GM19463 (cell line): ENCODE results near the gene SBK1.
"Not testable (repeated sequence)": the region's sequence is repeated elsewhere in the genome, so short reads cannot be mapped to it uniquely, and the experiment has no call there.

ENCODE experiments used
- ATAC-seq: cut with Tn5 transposase; IDR thresholded peaks from one replicate; pipeline ENCODE4 v1.9.1; 2021; ENCODE audit warnings: mild to moderate bottlenecking, moderate library complexity; ENCODE audit not compliant: unreplicated experiment

The SBK1 gene

DNA sequence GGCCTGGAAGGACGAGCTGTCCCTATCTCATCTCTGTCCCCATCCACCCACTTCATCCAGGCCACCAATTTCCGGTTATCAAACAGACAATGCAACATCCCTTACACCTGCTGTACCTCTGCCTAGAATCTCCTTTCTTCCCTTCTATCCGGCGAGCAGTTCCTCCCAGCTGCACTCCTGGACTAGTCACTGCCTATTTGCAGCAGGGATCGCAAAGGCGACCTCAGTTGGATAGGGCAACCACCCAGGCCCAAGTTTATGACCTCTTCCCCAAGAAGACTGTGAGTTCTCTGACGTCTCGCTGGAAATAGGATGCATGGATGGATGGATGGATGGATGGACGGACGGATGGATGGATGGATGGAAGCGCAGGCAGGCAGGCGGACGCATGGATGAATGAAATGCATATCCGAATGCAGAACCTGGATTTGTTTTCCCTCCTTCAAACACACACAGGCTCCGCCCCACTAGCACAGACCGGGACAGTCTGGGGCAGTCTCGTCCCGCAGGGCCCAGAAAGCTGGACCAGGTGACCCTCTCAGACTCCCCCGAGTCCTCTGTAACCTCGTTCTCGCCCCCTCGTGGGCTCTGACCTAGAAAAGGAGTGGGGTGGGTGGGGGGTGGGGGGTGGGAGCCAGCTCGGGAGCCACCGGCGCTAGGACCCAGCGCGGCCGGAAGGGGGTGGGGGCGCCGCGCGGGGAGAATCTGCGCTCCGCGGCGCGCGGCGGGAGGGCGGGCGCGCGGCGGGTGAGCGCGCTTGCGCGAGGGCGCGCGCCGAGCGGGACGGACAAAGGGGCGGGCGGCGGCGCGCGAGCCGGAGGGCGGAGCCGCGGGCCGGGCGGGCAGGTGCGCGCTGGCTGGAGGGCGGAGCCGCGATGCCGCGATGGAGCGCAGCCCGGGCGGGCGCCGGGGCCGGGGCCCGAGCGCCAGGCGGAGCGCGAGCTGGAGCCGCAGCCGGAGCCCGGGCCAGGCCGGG lies at the start of gene SBK1:
Gene SBK1 (plus strand): TSS at position 875 of the 976 bp plus-strand sequence. CDS start 24,867 bp downstream, outside the sequence.
- ATAC-seq = peak; percentile 80

DNA sequence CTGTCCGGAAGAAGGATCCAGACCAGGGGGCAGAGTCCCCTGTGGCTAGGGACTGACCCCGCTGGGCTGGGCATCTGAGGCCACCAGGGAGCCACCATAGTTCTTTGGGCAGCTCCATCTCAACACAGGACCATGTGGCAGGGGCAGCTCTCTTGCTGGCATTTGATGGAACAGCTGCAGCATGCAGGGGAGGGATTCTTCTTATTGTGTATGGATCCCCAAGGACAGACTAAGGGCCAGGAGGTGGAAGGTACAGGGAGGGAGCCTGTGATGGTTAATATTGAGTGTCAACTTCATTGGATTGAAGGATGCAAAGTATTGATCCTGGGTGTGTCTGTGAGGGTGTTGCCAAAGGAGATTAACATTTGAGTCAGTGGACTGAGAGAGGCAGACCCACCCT lies 42.8 kb upstream of the SBK1 start:
- ATAC-seq = not testable (repeated sequence)

DNA sequence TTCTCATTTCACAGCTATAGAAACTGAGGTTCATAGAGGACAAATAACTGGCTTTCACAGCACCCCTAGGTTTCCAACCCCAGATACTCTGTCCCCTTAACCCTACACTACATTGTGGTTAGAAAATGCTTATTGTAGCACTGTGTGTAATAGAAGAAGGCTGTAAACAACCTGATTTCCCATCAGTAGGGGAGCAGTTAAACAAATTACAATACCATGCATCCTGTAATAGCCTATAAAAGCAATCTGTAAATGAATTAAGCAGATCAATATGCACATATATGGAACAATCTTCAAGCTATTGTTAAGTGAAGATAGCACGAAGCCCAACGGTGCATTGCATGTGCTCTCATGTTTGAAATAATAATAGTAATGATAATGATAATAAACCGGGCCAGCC lies 41.3 kb upstream of the SBK1 start:
- ATAC-seq = no peak

DNA sequence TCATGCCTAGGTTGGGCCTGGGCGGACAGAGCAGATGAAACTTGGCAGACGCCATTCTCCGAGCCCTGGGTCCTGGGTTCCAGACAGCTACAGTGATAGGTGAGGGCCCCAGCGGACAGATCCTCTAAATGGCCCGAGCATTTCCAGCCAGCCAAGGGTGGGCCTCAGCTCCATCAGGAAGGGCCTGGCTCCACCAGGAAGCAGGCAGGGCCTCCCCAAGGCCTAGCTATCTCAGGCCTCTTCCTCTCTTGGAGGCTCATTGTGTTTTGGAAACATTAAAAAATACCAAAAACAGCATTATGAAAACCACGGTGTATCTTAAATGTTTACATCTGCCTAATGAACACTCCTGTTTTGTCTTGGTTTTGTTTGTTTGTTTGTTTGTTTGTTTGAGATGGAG lies 38.2 kb upstream of the SBK1 start:
- no peak for ATAC-seq

DNA sequence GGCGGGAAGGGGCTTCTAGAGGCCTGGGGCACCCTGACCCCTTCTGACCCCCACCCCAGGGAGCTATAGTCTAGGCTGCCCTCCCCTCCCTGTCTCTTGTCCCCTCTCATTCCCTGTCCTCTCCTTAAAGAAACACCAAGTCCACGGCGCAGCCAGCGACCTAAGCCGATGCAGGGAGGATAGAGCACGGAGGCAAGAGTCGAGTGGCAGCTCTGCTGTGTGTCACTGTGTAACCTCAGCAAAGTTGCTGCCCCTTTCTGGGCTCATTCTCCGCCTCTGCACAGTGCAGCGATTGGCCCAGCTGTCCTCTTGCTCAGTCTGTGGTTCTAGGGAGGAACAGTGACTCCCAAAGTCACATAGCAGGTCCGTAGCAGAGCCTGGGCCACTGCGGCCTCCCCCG lies 36.5 kb upstream of the SBK1 start:
- ATAC-seq = no peak

DNA sequence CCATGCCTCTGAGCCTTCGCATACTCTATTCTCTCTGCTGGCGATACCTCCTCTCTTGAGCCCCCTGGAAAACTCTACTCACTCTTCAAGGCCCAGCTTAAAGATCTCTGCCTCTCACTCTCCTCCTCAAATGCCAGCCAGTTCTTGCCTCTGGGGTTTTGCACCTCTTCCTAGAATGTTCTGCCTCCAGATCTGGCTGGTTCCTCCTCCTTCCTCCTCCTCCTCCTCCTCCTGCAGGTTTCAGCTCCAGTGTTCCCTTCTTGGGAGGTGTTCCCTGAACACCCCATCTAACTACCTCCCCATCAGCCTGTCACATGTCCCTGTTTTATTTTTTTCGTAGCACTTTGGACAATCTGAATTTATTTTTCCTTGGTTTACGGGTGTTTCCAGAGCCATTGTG lies 35.1 kb upstream of the SBK1 start:
- ATAC-seq = no peak

DNA sequence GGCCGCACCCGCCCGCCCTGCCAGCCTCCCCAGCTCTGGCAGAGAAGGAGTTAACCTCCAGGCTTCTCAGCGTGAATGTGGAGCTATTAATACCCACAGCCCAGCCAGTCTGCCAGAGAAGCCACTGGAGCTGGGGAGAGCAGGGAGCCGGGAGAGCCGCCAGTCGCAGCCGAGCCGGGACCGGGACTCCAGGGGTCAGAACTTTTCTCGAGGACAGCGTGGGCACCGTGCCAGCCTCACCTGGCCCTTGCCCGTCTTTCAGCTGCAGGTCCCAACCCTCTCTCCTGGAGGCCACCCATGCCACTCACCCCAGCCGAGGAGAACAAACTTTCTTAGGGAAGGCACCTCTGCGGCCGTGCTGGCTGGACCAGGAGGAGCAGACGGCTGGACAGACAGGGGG lies 33.8 kb upstream of the SBK1 start:
- ATAC-seq = no peak

DNA sequence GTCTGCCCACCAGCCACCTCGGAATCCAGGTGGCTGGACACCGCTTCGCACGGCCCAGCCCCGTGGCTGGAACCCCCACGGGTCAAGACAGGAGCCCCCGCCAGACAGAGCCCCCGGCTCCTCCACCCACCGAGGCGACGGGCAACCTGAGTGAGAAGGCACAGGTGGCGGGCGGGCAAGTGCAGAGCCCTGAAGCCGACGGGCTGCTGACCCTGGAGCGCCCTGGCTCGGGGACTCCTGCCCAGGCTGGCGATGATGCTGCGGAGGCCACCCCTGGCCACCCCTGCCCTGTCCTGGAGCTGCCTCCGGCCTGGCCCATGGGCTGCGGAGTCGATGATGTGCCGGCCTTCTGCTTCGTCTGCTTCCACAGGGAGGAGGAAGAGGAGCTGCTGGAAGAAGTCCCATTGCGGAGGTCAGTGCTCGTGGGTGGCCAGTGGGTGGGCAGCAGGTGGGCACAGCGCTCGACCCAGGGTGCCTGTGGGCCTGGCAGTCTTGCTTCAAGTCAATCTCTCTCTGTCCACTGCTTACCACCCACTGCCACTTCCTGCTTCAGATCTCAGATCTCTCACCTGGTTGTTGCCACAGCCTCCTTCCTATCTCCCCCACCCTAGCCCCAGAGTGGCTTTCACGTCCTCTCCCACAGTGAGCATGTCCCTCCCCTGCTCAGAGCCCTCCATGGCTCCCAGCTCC lies 33.1 kb upstream of the SBK1 start:
- no peak for ATAC-seq

DNA sequence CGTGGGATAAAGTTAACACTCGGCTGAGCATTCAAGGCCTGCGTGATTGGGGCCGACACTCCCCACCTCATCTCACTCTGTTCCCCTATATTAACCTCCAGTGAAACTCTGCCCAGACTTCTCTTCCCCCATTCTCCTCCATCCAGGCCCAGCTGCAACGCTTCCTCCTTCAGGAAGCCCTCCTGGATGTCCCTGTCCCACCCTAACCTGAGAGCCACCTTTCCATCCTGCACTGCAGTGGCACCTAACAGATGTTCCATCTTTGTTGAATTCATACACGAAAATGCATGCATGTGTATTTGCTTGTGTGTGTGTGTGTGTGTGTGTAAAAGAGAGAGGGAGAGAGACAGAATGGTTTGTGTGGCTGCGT lies 32.6 kb upstream of the SBK1 start:
- ATAC-seq = no peak

DNA sequence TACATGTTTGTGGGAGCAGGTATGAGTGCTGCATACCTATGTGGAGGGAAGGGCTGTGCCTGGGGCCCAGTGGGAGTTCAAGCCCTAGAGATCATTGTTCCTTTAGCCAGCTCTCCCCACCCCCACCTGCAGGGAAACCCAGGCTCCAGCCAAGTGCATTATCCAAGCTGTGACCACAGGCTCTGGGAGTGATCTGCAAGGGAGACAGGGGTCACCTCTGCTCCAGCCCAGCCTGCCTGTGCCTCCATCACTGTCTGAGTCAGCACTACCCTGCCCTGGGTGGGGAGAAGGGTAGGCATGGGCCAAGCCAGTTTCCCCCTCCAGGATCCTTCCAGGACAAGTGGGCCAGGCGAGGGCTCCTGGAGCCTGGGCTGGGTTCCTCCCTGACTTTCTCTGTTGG lies 32.1 kb upstream of the SBK1 start:
- no peak for ATAC-seq

DNA sequence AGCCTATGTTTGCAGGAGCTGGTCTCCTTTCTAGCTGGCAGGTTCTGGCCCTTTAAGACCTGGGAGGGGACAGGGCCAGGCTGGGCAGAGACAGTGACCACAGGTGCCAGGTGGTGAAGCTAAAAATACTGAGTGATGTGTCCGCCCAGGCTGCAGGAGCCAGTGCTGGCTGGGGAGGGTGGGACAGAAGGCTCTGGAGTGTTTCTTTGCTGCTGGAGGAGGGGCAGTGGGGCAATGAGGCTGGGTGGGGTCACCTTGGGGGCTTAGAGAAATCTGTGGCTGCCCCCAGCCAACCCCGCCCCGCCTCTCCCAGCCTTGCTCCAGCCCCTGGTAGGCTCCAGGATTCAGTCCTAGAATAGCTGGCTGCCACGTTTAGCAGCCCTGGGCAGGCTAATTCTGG lies 30.4 kb upstream of the SBK1 start:
- no peak for ATAC-seq

DNA sequence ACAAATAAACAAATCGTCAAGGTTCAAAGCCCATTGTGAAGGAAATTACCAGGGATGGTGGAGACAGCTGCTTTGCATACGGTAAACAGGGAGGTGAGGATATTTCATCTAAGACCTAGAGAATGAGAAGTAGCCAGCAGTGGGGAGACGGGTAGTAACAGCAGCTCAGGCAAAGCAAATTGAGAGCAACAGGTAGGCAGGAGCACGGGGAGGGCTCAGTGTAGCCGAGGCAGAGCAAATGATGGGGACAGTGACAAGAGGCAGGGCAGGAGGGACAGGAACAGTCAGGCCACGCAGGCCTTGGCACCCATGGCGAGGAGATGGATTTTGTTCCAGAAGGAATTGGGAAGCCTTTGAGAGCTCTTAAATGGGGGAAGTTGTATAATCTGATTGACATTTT lies 29.0 kb upstream of the SBK1 start:
- ATAC-seq = no peak

DNA sequence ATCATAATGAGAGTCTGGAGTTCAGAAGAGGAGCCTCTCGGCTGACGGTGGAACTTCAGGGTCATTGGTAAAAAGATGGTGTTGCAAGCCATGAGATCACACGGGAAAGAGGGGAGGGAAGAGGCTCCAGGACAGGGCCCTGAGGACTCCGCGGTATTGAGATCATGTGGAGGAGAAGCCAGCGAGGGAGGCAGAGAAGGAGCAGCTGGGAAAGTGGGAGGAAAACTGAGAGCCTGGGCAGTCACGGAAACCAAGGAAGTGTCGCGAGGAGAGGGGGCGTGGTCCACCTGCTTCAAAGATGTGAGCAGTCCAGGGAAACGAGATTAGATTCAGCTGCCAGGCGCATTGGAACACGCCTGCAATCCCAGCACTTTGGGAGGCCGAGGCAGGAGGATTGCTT lies 27.7 kb upstream of the SBK1 start:
- no peak for ATAC-seq

DNA sequence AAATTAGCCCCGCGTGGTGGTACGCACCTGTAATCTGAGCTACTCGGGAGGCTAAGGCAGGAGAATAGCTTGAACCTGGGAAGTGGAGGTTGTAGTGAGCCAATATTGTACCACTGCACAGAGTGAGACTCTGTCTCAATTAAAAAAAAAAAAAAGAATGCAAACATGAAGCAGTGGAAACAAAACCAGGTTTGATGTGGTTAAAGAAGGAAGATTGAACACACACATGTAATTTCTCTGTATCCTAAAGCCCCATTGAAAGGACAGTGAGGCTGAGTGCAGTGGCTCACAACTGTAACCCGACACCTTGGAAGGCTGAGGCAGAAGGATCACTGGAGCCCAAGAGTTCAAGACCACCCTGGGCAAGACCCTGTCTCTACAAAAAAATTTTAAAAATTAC lies 26.5 kb upstream of the SBK1 start:
- no peak for ATAC-seq

DNA sequence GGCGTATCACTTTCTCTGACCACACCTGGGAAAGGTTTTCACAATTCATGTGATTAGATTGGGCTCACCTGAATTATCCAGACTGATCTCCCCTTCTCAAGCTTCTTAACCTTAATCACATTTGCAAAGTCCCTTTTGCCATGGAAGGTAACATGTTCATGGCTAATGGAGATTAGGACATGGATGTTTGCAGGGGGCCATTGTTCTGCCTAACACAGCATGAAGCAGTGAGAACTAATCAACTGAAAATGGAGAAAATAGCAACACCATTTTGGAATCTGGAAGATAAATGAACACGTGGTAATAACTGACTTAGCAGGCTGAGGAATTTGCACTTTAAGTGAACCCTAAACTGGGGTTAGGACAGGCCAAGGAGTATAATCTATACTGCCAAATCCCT lies 25.0 kb upstream of the SBK1 start:
- no peak for ATAC-seq

DNA sequence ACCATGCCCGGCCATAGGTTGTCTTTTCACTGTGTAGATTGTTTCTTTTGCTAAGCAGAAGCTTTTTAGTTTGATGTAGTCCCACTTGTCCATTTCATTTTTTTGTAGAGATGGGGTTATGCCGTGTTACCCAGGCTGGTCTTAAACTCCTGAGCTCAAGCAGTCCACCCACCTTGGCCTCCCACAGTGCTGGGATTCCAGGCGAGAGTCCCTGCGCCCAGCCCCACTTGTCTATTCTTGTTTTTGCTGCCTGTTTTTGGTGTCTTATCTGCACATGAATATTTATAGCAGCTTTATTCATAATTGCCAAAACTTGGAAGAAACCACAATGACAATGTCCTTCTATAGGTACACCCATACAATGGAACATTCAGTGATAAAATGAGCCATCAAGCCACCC lies 18.8 kb upstream of the SBK1 start:
- ATAC-seq = no peak

DNA sequence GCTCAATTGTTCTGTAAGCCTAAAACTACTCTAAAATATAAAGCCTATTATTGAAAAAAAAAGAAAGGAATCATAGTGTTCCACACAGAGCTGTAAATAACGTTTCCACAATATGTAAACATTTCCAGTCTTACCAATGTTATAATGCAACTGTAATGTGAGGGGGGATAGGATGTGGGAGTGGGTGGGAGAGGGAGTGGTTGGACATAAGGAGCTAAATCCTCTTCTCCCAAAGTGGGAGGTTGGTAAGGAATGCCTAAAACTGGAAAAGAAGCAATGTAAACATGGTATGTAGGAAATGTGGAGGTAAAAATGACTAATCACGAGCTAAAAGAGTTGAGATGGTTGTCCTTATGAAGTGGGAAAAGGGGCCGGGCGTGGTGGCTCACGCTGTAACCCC lies 17.6 kb upstream of the SBK1 start:
- ATAC-seq = no peak

DNA sequence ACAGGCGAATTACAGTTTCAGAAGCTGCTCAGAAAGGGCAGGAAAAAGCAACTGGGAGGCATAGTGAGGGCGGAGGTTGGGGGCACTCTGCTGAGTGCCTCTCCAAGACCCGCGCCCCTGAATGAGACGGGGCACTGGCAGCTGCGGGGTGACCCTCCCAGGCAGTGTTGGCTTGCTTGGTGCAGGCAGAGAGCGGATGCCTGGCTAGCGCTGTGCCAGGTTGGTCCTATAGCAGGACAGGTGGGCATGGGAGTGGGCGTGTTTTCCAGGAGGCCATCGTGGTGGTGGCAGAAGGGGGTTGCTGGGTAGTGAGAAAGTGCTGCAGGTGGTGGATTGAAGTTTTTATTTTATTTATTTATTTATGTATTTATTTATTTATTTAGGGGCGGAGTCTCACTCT lies 16.0 kb upstream of the SBK1 start:
- no peak for ATAC-seq

DNA sequence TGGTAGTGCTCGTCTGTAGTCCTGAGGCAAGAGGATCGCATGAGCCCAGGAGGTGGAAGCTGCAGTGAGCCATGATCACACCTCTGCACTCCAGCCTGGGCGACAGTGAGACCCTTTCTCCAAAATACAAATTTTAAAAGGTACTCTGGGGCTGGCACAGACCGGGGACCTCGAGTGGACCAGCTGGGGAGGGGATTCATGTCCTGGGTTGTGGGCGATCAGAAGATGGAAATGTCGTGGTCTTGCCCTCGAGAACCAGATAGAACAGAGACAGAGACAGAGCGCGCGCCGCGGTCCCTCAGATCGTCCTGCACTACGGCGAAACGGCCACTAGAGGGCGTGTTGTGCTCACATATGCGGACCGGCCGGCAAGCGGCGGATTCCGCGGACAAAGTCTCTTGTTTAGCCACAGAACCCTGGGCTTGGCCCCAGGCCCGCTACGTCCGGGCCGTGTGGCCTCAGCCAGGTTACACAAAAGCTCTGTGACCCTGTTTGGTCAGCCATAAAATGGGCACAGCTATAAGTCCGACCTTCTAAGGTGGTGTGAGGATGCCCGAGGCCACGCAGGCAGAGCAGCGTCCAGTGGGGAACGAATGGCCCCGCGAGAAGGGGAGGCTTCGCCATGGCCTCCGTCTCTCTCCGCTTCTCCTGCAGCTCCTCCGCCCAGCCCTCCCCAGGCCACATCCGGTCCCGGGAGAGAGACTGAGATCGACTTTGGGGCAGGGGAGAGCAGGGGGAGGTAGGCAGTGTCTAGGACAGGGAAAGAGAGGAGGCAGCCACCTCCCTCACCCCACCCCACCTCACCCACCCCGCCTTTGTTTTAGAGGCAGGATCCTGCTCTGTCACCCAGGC lies 14.6 kb upstream of the SBK1 start:
- no peak for ATAC-seq

DNA sequence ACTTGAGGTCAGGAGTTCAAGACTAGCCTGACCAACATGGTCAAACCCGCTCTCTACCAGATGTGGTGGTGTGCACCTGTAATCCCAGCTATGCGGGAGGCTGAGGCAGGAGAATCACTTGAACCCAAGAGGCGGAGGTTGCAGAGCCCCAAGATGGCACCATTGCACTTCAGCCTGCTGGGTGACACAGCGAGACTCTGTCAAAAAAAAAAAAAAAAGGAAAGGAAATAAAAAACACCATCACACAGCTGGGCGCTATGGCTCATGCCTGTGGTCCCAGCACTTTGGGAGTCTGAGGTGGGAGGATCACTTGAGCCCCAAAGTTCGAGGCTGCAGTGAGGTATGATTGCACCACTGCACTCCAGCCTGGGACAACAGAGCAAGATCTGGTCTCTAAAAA lies 13.3 kb upstream of the SBK1 start:
- no peak for ATAC-seq
